ENCODE measurements around the gene GPR161.
"Not testable (repeated sequence)": the region's sequence is repeated elsewhere in the genome, so short reads cannot be mapped to it uniquely, and the experiment has no call there.

DNA sequence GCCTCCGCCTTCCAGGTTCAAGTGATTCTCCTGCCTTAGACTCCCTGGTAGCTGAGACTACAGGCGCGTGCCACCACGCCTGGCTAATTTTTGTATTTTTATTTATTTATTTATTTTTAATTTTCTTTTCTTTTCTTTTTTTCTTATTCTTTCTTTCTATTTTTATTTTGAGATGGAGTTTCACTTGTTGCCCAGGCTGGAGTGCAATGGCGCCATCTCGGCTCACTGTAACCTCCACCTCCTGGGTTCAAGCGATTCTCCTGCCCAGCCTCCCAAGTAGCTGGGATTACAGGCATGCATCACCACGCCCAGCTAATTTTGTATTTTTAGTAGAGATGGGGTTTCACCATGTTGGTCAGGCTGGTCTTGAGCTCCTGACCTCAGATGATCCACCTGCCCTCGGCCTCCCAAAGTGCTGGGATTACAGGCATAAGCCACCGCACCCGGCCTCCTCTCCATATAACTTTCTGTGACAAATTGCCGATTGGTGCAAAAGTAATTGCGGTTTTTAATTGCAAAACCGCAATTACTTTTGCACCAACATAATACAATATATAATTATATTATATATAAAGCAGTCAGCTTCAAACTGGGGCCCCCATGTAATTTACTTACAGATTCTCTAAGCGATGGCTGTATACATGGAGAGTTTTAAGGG lies 44.5 kb upstream of the GPR161 start:
- TF ChIP-seq, protein P1, sequence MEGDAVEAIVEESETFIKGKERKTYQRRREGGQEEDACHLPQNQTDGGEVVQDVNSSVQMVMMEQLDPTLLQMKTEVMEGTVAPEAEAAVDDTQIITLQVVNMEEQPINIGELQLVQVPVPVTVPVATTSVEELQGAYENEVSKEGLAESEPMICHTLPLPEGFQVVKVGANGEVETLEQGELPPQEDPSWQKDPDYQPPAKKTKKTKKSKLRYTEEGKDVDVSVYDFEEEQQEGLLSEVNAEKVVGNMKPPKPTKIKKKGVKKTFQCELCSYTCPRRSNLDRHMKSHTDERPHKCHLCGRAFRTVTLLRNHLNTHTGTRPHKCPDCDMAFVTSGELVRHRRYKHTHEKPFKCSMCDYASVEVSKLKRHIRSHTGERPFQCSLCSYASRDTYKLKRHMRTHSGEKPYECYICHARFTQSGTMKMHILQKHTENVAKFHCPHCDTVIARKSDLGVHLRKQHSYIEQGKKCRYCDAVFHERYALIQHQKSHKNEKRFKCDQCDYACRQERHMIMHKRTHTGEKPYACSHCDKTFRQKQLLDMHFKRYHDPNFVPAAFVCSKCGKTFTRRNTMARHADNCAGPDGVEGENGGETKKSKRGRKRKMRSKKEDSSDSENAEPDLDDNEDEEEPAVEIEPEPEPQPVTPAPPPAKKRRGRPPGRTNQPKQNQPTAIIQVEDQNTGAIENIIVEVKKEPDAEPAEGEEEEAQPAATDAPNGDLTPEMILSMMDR (IDR thresholded peaks at IDR 0.05): not testable (repeated sequence)
- not testable (repeated sequence) for TF ChIP-seq POLR2AphosphoS5 (IDR thresholded peaks at IDR 0.05; ENCODE audit: low read depth, low read length)
